HepG2 (cell line): ENCODE measurements around the gene EXOC7. TPM values are rescaled to one million over a fixed set of nuclear protein-coding genes. Genes with fewer than 3 reads are reported as not detected.

ENCODE experiments used
- ATAC-seq: fragments of 200-7000 bp; cut with Tn5 transposase; 3 replicates; pipeline ENCODE4 v1.9.1; 2020; ENCODE audit warnings: mild to moderate bottlenecking, moderate library complexity
- BruUV-seq: library from RNA; stranded (reverse); fragments of 400-500 nt; replicated peaks from 2 replicates; lab custom pipeline; 2021; lab: Mats Ljungman, UMichigan
- CTCF ChIA-PET: fragments of 300-600 bp; formaldehyde crosslinking; extraction: SDS; loops from one replicate; lab custom pipeline; 2021; ENCODE audit warnings: low total read pairs, inconsistent platforms, low intra/inter-chr PET ratio; lab: Yijun Ruan, JAX
- POLR2A ChIA-PET: fragments of 350-600 bp; sonication (Branson Sonifier 250); formaldehyde crosslinking; loops from one replicate; lab custom pipeline; 2020; ENCODE audit warnings: antibody characterized with exemption, inconsistent platforms; lab: Yijun Ruan, JAX
- DNase-seq: peaks from one replicate; pipeline ENCODE4 v3.0.0-alpha.2; 2015; ENCODE audit warnings: low spot score
- FAIRE-seq: peaks from 3 replicates; lab custom pipeline; 2011; peaks lifted over from hg19 to GRCh38; lab: Jason Lieb, UNC
- H2AFZ ChIP-seq: one replicate; pipeline ENCODE4 v1.6.1; 2011; ENCODE audit warnings: low read length, inconsistent platforms
- H3K27ac ChIP-seq: fragments of 300-600 bp; 3 replicates; pipeline ENCODE4 v1.8.0; 2011; ENCODE audit warnings: mixed run types, mild to moderate bottlenecking, mixed read lengths, low read length, inconsistent platforms; ENCODE audit not compliant: insufficient read depth; ENCODE audit errors: extremely low read length
- H3K27me3 ChIP-seq, 2 experiments: fragments of 200-600 bp in 1 of 2; 2 replicates in 1 of 2; 3 replicates in 1 of 2; pipeline versions ENCODE4 v1.6.0 to v1.8.0; 2011; ENCODE audit warnings: low read length in 2 of 2, mild to moderate bottlenecking in 2 of 2, moderate library complexity in 2 of 2, inconsistent platforms in 1 of 2; ENCODE audit not compliant: insufficient read depth in 2 of 2, control insufficient read depth in 1 of 2
- H3K36me3 ChIP-seq, 2 experiments: fragments of 200-600 bp in 1 of 2; replicated peaks in 1 of 2; 2 replicates in 1 of 2; 3 replicates in 1 of 2; pipeline versions ENCODE4 v1.5.1 to v1.8.0; 2011; ENCODE audit warnings: low read length in 2 of 2, inconsistent platforms in 1 of 2; ENCODE audit not compliant: insufficient read depth in 2 of 2, control insufficient read depth in 1 of 2
- H3K4me1 ChIP-seq: 2 replicates; pipeline ENCODE4 v1.5.1; 2012; ENCODE audit warnings: low read length, inconsistent platforms; ENCODE audit not compliant: insufficient read depth
- H3K4me2 ChIP-seq: 2 replicates; pipeline ENCODE4 v1.6.0; 2011; ENCODE audit warnings: low read depth, low read length, inconsistent platforms
- H3K4me3 ChIP-seq, 3 experiments: fragments of 200-600 bp in 1 of 3; sonication (generic), shearing (Covaris generic) in 1 of 3; replicated peaks in 1 of 3; 2 replicates each; pipeline ENCODE4 v1.5.1; 2011 to 2016; ENCODE audit warnings: low read length in 3 of 3, inconsistent platforms in 2 of 3, low read depth in 2 of 3, mild to moderate bottlenecking in 2 of 3, control low read depth in 1 of 3, mixed read lengths in 1 of 3; ENCODE audit not compliant: insufficient read depth in 1 of 3
- H3K79me2 ChIP-seq: one replicate; pipeline ENCODE4 v1.6.1; 2011; ENCODE audit warnings: low read length, inconsistent platforms; ENCODE audit not compliant: insufficient read depth
- H3K9ac ChIP-seq: 2 replicates; pipeline ENCODE4 v1.6.0; 2011; ENCODE audit warnings: mild to moderate bottlenecking, low read depth, low read length, inconsistent platforms; ENCODE audit not compliant: insufficient read depth
- H3K9me3 ChIP-seq: 2 replicates; pipeline ENCODE4 v1.5.1; 2012; ENCODE audit warnings: mild to moderate bottlenecking, low read length
- H4K20me1 ChIP-seq: 2 replicates; pipeline ENCODE4 v1.6.0; 2011; ENCODE audit warnings: inconsistent platforms, mild to moderate bottlenecking, low read length, moderate library complexity; ENCODE audit not compliant: insufficient read depth
- CBX5 ChIP-seq: sonication (generic); formaldehyde crosslinking; IDR thresholded peaks from 2 replicates; pipeline ENCODE4 v1.4.0; 2020; ENCODE audit warnings: missing genetic modification reagents, borderline replicate concordance
- CENPT ChIP-seq: sonication (generic); formaldehyde crosslinking; IDR thresholded peaks from 2 replicates; pipeline ENCODE4 v1.8.0; 2022; ENCODE audit warnings: low read depth, mild to moderate bottlenecking, moderate library complexity, missing genetic modification reagents
- FOXP1 ChIP-seq, 2 experiments: fragments of 450-650 bp in 1 of 2; IDR thresholded peaks; 2 replicates each; pipeline ENCODE4 v1.6.1; 2017 to 2018; ENCODE audit warnings: antibody characterized with exemption in 1 of 2
- PHF21A ChIP-seq: sonication (generic); formaldehyde crosslinking; IDR thresholded peaks from 2 replicates; pipeline ENCODE4 v1.5.0; 2020; ENCODE audit warnings: mild to moderate bottlenecking, missing genetic modification reagents
- PITX1 ChIP-seq: sonication (generic); formaldehyde crosslinking; IDR thresholded peaks from 2 replicates; pipeline ENCODE4 v1.5.1; 2020; ENCODE audit warnings: mild to moderate bottlenecking, missing genetic modification reagents
- SRF ChIP-seq: IDR thresholded peaks from 2 replicates; pipeline ENCODE4 v1.6.1; 2011; ENCODE audit warnings: mild to moderate bottlenecking, low read depth, low read length, moderate library complexity
- ZNF251 ChIP-seq: sonication (generic); formaldehyde crosslinking; IDR thresholded peaks from 2 replicates; pipeline ENCODE4 v1.9.0; 2021; ENCODE audit warnings: mild to moderate bottlenecking, missing genetic modification reagents
- ZNF556 ChIP-seq: sonication (generic); formaldehyde crosslinking; IDR thresholded peaks from 2 replicates; pipeline ENCODE4 v1.4.0; 2020; ENCODE audit warnings: mild to moderate bottlenecking, missing genetic modification reagents, borderline replicate concordance
- WGBS: methylation state at CpG from one replicate; pipeline ENCODE4 v1.1.6; 2017; ENCODE audit warnings: low lambda C conversion rate; 5-methylcytosine and 5-hydroxymethylcytosine counted together
- in situ Hi-C: cut with HindIII; loops from 2 replicates; pipeline ENCODE4 v1.10.0; 2017; ENCODE audit warnings: low pct_unique_long_range_greater_than_20kb; ENCODE audit not compliant: extremely low pct_ligation_motif_present
- intact Hi-C: fragments of 100-400 bp; cut with micrococcal nuclease; formaldehyde crosslinking; loops from one replicate; pipeline ENCODE4 v1.10.0; 2022; ENCODE audit not compliant: unreplicated experiment
- polyA plus RNA-seq, 8 experiments: library from polyadenylated mRNA; depleted of rRNA in 3 of 8; stranded (reverse) in 7 of 8; unstranded in 1 of 8; fragments of >200 nt; fragmentation: Illumina TruSeq in 4 of 8; extraction: Trizol in 4 of 8; gene quantifications; 2 replicates each; pipeline versions ENCODE4 v1.2.1 to v1.2.3, GENCODE V29; 2011 to 2016; ENCODE audit warnings: low read depth in 4 of 8, missing spikeins in 1 of 8, mixed read lengths in 1 of 8; ENCODE audit not compliant: insufficient read depth in 1 of 8
- total RNA-seq, 5 experiments: library from RNA; depleted of rRNA; stranded (reverse); fragments of >200 nt; fragmentation: Illumina TruSeq; extraction: Trizol; gene quantifications; 2 replicates each; pipeline ENCODE4 v1.2.3, GENCODE V29; 2016; ENCODE audit warnings: low read depth in 1 of 5
- TF ChIP-seq, protein P1 (sequence below): sonication (generic); formaldehyde crosslinking; IDR thresholded peaks from 2 replicates; pipeline ENCODE4 v1.4.0; 2020; ENCODE audit warnings: missing genetic modification reagents, borderline replicate concordance
- TF ChIP-seq, protein P2 (sequence below), 2 experiments: sonication (generic) in 1 of 2; formaldehyde crosslinking in 1 of 2; IDR thresholded peaks; 2 replicates each; pipeline versions ENCODE4 v1.6.1 to v1.9.0; 2014 to 2022; ENCODE audit warnings: antibody characterized with exemption in 1 of 2, borderline replicate concordance in 1 of 2, inconsistent platforms in 1 of 2, low read depth in 1 of 2, missing genetic modification reagents in 1 of 2
- TF ChIP-seq, protein P3 (sequence below): sonication (generic); formaldehyde crosslinking; IDR thresholded peaks from 2 replicates; pipeline ENCODE4; 2020; ENCODE audit warnings: missing genetic modification reagents, mild to moderate bottlenecking, borderline replicate concordance

Gene EXOC7
- total and polyA plus RNA-seq, 2 of the 13 experiments (the other 11 are each of a cell fraction or from before 2014, with no cell fraction given) = 86.9 to 116 TPM

DNA sequence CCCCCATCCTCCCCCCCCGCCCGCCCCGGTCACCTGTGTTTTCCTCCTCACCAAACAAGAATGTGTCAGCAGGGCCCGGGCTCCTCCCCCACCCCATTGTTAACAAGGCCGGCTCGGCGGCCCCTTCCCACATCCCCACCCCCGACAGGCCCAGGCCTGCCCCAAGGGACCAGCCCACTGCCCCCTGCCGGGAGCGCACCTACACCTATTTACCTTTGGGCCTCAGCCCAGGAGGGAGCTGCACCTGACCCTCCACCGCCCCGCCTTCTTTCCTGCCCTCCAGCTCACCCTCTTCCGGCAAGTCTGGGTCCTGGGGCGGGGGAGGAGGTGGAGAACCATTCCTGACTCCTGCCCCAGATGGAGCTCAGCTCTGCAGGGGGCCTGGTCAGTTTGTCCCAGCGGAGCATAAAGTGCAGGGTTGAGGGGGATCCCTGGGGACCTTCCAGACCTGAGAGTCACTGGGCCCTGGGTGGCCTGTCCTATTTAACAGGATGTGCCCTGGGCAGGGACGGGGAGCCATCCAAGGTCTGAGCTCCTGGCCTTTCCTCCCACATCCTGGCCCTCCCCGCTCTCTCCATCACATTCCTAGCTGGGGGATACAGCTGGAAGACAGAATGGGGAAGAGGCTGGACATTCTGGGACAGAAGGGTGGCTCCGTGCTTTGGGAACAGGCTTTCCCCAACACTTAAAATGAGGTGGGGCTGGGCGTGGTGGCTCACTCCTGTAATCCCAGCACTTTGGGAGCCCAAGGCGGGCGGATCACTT, 29.2 kb upstream of the EXOC7 start:
- BruUV-seq = no TSS peak
- peak; percentile 46; the same call in 1 of the 2 replicates for TF ChIP-seq ZNF556 (CRISPR knock-in tag)
- TF ChIP-seq PHF21A = peak; percentile 90
- TF ChIP-seq ZNF251 (CRISPR knock-in tag) = no peak
- TF ChIP-seq, protein P1, sequence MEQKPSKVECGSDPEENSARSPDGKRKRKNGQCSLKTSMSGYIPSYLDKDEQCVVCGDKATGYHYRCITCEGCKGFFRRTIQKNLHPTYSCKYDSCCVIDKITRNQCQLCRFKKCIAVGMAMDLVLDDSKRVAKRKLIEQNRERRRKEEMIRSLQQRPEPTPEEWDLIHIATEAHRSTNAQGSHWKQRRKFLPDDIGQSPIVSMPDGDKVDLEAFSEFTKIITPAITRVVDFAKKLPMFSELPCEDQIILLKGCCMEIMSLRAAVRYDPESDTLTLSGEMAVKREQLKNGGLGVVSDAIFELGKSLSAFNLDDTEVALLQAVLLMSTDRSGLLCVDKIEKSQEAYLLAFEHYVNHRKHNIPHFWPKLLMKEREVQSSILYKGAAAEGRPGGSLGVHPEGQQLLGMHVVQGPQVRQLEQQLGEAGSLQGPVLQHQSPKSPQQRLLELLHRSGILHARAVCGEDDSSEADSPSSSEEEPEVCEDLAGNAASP (CRISPR knock-in tag) = peak; percentile 73; the same call in 1 of the 2 replicates
- TF ChIP-seq, protein P2, sequence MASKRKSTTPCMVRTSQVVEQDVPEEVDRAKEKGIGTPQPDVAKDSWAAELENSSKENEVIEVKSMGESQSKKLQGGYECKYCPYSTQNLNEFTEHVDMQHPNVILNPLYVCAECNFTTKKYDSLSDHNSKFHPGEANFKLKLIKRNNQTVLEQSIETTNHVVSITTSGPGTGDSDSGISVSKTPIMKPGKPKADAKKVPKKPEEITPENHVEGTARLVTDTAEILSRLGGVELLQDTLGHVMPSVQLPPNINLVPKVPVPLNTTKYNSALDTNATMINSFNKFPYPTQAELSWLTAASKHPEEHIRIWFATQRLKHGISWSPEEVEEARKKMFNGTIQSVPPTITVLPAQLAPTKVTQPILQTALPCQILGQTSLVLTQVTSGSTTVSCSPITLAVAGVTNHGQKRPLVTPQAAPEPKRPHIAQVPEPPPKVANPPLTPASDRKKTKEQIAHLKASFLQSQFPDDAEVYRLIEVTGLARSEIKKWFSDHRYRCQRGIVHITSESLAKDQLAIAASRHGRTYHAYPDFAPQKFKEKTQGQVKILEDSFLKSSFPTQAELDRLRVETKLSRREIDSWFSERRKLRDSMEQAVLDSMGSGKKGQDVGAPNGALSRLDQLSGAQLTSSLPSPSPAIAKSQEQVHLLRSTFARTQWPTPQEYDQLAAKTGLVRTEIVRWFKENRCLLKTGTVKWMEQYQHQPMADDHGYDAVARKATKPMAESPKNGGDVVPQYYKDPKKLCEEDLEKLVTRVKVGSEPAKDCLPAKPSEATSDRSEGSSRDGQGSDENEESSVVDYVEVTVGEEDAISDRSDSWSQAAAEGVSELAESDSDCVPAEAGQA (IDR thresholded peaks at IDR 0.05; ENCODE audit: low read depth) = no peak
- TF ChIP-seq, protein P2 (CRISPR knock-in tag; IDR thresholded peaks at IDR 0.05; ENCODE audit: borderline replicate concordance) = no peak
- TF ChIP-seq, protein P3, sequence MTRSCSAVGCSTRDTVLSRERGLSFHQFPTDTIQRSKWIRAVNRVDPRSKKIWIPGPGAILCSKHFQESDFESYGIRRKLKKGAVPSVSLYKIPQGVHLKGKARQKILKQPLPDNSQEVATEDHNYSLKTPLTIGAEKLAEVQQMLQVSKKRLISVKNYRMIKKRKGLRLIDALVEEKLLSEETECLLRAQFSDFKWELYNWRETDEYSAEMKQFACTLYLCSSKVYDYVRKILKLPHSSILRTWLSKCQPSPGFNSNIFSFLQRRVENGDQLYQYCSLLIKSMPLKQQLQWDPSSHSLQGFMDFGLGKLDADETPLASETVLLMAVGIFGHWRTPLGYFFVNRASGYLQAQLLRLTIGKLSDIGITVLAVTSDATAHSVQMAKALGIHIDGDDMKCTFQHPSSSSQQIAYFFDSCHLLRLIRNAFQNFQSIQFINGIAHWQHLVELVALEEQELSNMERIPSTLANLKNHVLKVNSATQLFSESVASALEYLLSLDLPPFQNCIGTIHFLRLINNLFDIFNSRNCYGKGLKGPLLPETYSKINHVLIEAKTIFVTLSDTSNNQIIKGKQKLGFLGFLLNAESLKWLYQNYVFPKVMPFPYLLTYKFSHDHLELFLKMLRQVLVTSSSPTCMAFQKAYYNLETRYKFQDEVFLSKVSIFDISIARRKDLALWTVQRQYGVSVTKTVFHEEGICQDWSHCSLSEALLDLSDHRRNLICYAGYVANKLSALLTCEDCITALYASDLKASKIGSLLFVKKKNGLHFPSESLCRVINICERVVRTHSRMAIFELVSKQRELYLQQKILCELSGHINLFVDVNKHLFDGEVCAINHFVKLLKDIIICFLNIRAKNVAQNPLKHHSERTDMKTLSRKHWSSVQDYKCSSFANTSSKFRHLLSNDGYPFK = peak; percentile 67; the same call in 1 of the 2 replicates
- 0 out of 2 replicates have a peak, but pooled peaks have one; percentile 15 for TF ChIP-seq SRF
- TF ChIP-seq PITX1 (CRISPR knock-in tag) = peak; percentile 13; the same call in 1 of the 2 replicates
- no peak for TF ChIP-seq FOXP1 (IDR thresholded peaks at IDR 0.05)
- peak; percentile 50; the same call in 1 of the 2 replicates for TF ChIP-seq FOXP1 (CRISPR knock-in tag; IDR thresholded peaks at IDR 0.05)
- TF ChIP-seq CENPT (CRISPR knock-in tag) = no peak
- 0 out of 2 replicates have a peak, but pooled peaks have one; percentile 16 for TF ChIP-seq CBX5

More for the DNA sequence above, 29.2 kb upstream of the EXOC7 start:
- Histone ChIP-seq H3K36me3 (no peaks in the 10 kb centered on the region), H3K79me2 (no peaks in the 10 kb centered on the region), H3K4me1 (peaks cover 77% of the 10 kb centered on the region), H3K4me3 (peak overlapping the region; percentile 31 to 64 (median 34); a peak in 3 of 6 replicates), H3K4me2 (peak overlapping the region; percentile 86), H3K9ac (peak overlapping the region; percentile 15; the same call in 1 of the 2 replicates), H3K9me3 (no peaks in the 10 kb centered on the region), H2AFZ (no peak overlapping the region), H4K20me1 (no peaks in the 10 kb centered on the region), H3K27ac (peak overlapping the region; percentile 40), H3K27me3 (no peaks in the 10 kb centered on the region; a peak in 2 of 5 replicates)
- in situ Hi-C loops (no loop called here), intact Hi-C loops (no loop called here)
- ATAC-seq (peak; percentile 63), DNase-seq (peak; percentile 79), FAIRE-seq (peak; percentile 72)
- CTCF ChIA-PET = no interaction called here
- POLR2A ChIA-PET = interaction anchor here (0.7 to 2.9 kb wide), 11 partner anchors 7 to 295 kb away, joined by 3 to 11 read pairs (median 4); partner anchors contain the start of gene FOXJ1
- WGBS = 18% methylated on average over 19 of the region's 21 CpGs
